ENCODE results near the gene CD7. TPM values are rescaled to one million over a fixed set of nuclear protein-coding genes. Genes with fewer than 3 reads are reported as not detected.

Gene CD7
- total RNA-seq, 2 experiments from 2014 or later: 284 to 295 TPM

DNA sequence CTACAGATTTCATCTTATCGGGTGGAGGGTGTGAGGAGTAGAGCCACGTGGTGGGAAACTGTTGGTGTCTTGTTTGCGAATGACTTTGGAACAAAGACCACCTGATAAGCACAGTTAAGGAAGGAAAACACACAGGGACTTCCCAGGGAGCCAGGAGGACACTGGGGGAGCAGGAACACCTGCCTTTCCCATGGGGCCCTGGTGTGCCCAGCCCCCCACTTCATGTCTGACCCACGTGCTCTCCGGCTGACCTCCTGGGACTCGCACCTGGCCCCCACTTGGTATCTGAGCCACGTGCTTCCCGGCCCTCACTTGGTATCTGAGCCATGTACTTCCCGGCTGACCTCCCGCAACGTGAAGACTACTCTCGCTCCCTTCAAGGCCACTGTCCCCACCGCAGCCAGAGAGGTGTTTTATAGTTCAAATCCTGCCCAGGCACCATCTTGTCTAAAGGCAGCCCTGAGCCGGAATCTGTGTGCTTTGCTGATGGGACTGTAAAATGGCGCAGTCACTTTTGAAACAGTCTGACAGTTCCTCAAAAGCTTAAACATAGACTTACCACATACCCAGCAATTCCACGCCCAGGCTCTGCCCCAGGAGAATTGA is 38.5 kb downstream of the CD7 start:
- POLR2A ChIA-PET: no interaction called here
- CTCF ChIA-PET: interaction anchor here (0.6 kb wide), 1 partner anchor 27 kb away, joined by 3 read pairs; no protein-coding TSS in a partner anchor

DNA sequence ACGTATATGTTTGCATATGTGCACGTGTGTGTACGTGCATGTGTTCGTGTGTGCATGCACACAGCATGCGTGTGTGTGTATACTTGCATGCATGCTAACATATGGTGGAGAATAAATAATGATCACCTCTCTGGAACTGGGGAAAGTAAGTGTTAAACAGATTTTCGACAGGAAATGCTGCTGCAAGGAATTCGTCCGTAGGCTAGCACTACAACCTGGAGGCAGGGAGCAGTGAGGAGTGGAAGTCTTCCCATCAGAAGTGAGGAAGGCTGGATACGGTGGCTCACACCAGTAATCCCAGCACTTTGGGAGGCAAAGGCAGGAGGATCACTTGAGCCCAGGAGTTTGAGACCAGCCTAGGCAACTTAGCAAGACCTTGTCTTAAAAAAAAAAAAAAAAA is 39.1 kb downstream of the CD7 start:
- POLR2A ChIA-PET: no interaction called here
- CTCF ChIA-PET: no interaction called here

DNA sequence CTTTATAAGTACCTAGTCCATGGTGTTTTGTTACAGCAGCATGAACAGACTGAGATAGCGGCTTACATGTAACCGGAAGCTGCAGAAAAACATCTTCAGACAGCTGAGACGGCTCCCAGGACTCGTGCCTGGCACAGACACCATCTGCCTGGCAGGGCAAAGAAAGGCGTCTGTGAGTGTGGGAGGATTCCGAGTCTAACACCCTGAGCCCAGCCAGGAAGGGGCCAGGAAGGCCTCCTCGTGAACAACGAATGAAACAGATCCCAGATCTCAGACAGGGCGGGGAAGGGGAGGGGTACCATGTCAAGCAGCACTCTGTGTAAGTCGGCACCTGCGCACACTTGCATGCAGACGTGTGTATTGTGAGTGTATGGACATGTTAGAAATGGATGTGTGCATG is 39.6 kb downstream of the CD7 start:
- POLR2A ChIA-PET: no interaction called here

DNA sequence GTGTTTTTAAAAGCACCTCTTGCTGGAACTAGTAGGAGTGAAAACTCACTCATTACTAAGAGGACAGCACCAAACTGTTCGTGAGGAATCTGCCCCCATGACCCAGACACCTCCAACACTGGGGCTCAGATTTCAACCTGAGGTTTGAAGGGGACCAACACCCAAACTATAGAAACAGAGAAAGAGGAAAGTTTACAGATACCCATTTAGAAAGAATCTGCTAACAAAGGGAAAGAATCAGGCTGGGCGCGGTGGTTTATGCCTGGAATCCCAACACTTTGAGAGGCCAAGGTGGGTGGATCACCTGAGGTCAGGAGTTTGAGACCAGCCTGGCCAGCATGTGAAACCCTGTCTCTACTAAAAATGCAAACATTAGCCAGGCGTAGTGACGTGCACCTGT is 40.5 kb downstream of the CD7 start:
- ChIA-PET CTCF (interaction anchor here (1.3 kb wide), 1 partner anchor 26 kb away, joined by 4 read pairs; no protein-coding TSS in a partner anchor), POLR2A (no interaction called here)

More for the DNA sequence above, 39.6 kb downstream of the CD7 start:
- CTCF ChIA-PET: no interaction called here

DNA sequence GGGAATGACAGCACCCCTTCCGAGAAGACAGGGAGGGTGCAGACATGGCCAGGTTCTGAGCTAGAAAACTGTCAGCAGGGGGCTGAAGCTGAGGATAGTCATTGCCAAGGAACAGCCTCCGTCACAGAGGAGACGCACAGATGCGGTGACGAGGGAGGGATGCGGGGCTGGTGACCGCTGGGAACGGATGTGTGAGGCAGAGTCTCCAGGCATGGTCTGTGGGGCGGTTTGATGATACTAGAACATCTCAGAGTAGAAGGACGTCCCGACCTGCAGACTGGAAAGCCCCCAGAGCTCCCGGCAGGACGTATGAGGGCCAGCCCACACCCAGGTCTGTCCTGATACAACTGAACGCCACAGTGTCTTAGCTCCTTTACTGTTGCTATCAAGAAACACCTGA is 42.1 kb downstream of the CD7 start:
- POLR2A ChIA-PET: interaction anchor here (1.0 kb wide), 1 partner anchor 28 kb away, joined by 3 read pairs; no protein-coding TSS in a partner anchor
- CTCF ChIA-PET: interaction anchor here (1.1 to 1.6 kb wide), 2 partner anchors 9 to 30 kb away, joined by 3 to 5 read pairs; no protein-coding TSS in a partner anchor

DNA sequence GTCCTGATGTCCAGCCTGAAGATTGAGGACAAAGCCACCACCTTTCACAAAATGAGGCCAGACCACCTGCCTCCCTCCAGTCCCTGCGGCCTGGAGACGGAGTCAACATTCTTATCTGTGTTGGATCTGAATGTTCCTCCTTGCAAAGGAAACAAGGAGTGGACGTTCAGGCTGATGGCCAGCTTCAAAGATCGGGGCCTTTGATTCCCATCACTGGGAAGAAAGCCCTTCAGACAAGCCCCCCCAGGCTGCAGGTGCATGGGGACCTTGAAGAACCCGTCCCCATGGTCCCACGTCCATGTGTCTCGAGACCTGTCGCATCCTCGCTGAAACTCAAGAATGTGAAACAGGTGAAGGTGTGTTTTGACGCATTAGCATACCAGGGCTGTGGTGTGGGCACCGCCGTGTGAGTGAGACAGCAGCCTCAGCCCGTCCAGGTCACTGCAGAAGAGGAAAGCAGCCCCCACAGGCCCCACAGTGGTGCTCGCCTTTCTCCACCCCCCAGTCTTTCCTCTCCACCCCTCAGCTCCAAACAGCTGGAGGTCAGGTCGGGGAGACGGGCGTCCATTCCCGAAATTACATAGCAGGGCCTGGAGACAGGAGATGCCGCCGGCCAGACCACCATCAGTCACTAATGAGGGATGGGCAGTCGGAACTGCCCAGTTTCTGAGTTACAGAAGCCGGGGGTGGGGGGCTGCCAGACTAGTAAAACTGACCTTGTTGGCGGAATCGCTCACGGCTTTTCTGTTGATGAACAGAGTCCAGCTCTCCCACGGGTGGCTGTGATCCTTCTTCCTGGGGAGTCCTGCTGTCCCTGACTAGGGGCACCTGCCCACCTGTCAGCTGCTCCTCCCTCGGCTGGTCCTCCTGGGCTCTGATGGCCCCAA is 43.0 kb downstream of the CD7 start:
- CTCF ChIA-PET: interaction anchor here (0.9 to 1.6 kb wide), 5 partner anchors 10 to 76 kb away, joined by 3 to 5 read pairs (median 3); no protein-coding TSS in a partner anchor
- POLR2A ChIA-PET: interaction anchor here (1.0 kb wide), 1 partner anchor 27 kb away, joined by 3 read pairs; no protein-coding TSS in a partner anchor

DNA sequence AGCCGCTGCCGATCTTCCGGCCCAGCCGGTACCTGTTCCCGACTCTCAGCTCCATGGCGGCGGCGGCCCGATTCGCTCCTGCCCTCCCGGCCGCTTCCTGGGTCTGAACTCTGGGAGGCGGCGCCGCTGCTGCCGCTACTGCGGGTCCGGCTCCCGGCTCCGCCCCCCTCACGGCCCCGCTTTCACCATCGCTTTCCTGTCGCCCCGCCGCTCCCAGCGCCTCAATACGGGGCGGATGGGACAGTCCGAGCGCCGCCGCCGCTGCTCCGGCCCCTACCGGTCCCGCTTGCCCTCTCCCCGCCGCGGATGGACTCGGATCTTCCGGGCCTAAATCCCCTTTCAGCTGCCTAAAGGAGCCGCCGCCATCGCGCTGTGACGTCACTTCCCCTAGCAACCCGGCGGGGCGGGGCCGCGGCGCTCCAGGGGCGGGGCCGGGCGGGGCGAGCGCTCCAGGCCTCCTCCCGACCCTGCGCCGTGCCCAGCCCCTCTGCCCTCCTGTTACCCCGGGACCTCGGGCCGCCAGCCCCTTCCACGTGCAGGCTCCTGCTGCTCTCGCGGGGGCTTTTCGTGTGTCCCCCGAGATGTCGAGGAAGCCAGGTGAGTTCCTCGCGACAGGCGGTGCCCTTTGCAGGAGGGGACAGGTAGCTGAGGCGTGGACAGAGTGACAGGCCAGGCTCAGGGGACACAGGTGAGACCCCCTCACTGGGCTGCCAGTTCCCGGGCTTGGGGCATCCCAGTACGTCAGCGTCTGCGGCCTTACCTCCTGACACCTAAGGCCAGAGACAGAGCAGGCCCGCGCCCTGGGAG is 43.9 kb downstream of the CD7 start, which contains the start of gene CSNK1D:
CSNK1D (minus strand) TSS at position 374 of the 807 bp plus-strand sequence; CDS start at position 55, 319 bp downstream.
- ChIA-PET CTCF (interaction anchor here (0.9 to 1.6 kb wide), 5 partner anchors 8 to 77 kb away, joined by 3 to 6 read pairs (median 3); no protein-coding TSS in a partner anchor), POLR2A (interaction anchor here (1.0 to 1.1 kb wide), 2 partner anchors 24 to 44 kb away, joined by 3 to 4 read pairs; partner anchors contain the start of gene SLC16A3)

DNA sequence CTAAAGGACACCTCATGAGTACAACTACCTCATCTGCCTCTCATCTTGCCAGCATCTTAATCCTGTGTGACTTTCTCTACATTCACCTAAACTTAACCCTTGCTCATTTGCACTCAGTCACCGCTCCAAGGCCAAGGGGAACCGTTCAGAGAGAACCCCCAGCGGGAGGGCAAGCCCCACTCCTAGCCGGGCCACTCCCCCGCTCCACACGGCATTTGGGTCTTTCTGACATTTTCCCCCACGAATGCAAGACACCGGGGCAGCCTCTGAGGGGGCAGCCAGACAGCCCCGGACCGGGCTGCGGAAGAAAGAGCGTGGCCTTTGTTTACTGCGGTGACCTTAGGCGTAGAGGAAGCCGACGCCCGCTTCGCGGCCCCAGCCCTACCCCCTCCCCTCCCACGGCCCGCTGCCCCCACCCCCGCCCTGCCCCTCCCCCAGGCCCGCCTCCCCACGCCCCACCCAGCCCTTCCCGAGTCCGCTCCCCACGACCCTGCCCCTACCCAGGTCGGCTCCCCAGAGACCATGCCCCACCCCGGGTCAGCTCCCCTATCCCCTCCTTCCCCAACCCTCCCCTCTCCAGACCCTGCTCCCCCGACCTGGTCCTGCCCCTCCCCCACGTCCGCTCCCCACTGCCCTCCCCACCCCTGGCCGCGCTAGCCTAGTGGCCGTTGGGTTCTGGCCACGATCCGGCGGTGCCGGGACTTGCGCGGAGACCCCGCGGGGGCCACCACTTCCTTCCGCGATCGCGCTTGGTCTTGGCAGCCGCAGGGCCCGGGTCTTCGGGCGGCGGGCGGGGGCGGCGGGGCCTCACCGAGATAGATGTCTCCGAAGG is 44.7 kb downstream of the CD7 start:
- POLR2A ChIA-PET: interaction anchor here (0.6 to 1.1 kb wide), 3 partner anchors 25 to 44 kb away, joined by 3 to 4 read pairs (median 3); partner anchors contain the start of gene SLC16A3
- CTCF ChIA-PET: interaction anchor here (1.2 to 1.6 kb wide), 3 partner anchors 9 to 78 kb away, joined by 3 to 6 read pairs (median 3); no protein-coding TSS in a partner anchor

DNA sequence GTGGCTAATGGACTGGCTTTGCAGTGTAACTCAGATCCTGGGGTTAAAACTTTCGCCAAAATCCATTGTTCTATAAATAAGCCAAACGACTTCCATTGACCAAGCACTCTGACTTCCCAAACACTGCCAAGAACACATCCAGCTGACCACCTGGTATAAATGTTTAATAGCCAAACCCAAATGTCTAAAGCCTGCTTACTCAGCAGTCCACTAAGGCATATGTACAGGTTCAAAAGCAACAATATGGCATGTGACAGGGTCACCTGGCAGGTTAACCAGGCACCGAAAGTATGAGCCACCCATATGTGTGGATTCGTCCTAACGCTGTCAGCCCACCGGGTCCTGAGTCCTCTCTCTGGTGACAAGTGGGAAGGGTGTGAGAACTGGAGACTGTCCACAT is 46.0 kb downstream of the CD7 start:
- ChIA-PET CTCF (no interaction called here), POLR2A (no interaction called here)

DNA sequence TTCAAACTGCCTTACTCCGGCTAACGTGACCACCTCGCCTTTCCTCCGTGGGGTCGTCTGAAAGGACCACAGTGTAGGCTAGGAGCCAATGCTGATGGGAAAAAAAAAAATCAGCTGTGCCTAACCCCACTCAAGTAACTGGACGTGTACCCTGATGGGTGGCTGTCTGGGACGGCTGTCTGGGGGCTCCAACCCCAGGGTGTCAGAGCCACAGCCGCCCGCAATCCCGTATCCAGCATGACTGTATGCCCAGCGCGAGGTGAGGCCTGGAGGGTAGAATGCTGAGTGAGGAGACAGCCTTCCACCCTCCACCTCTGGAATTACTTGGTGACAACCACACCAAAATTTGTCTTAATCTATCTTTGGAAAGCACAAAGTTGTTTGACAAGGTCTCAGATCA is 46.8 kb downstream of the CD7 start:
- ChIA-PET POLR2A (no interaction called here), CTCF (no interaction called here)

DNA sequence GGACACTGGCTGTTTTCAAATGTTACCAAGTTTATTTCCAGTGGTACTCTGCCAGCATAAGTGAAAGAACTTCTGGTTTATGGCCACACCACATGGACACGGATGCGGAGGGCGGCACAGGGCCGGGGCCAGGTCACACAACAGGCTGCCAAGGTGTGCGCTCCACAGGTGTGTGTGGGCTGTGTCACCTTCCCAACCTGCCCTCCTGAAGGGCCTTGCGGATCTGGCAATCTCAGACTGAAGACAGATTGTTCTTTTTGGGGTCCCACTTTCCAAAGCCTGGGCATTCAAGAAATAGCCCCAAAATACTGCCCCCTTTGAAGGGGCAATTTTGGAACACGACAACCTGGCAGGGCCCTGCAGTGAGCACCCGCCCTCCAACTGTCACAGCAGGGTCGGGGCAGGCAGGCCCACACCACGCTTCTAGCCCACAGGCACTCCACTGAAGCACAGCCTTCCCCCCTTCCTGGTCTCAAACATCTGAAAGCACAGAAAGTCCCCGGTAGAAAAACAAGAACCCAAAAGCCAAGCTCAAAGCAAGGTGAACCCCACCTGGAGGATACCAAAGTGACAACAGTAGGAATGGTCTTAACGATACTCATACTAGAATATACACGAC is 47.4 kb downstream of the CD7 start:
- POLR2A ChIA-PET: no interaction called here
- CTCF ChIA-PET: interaction anchor here (2.0 kb wide), 1 partner anchor 34 kb away, joined by 4 read pairs; no protein-coding TSS in a partner anchor

DNA sequence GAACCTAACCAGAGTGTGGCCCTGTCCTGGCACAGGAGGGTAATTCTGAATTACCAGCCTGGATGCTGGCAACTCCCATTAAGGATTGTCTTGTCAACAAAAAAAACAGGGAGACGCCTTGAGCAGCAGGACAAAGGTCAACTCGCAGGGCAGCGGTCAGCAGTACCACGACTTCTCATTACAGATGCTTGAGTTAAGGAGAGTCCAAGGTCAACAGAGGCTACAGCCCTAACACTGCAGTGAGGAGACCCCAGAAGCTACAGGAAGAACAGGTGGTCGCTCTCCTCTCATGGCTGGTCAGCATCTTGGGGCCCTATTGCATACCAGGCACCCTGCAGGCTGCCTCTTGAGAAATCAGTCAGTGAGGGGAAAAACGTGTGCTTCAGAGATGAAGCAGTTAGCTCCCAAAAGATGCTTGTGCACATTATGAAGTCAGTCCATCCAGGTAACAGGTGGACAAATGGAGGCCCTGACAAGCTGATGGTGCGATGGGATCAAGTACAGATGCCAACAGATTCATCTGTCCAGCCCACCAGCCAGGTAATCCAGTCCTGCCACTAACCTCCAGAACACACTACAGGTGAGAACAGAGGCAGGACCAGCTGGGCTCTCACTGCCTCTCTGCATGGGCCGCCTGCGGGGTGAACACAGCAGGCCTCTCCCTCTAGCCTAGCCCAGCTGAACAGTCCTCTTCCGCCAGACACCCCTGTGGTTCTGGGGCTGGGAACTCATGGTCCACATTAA is 48.1 kb downstream of the CD7 start:
- ChIA-PET CTCF (interaction anchor here (0.7 to 2.0 kb wide), 2 partner anchors 28 to 33 kb away, joined by 4 read pairs; no protein-coding TSS in a partner anchor), POLR2A (interaction anchor here (1.2 kb wide), 1 partner anchor 48 kb away, joined by 4 read pairs; no protein-coding TSS in a partner anchor)

DNA sequence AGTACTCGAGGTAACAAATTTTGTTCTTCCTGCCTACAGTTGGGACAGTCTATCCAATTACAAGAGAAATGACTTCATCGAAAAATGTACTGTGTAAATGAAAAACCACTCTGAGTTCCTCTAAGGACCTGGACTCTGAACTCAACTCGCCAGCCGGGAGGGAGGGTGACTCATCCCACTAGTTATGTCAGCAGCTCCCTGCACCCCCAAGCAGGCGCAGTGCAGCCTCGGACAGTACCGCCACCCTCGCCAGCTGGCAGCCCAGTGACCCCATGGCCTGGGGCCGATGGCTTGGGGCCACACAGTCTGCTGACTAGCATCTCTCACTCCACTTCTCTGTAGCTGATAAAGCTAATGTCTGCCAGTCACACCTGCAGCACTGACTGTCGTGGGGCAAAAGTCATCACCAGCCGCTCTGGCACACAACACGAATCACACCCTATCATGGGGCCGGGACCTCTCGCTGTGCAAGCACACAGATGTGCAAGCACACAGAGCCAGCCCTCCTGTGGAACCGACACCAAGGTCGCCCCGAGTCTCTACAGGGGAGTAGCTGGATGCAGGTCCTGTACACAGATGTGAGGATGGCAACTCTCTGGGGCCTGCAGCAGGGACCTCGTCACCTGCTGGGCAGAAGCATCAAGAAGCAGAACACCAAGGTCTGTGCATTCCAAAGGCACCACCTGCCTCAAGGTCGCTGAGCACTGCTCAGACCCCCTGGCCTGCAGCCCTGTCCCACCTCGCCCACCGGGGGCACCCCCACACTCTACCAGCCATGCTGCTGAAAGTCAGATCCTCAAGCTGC is 49.6 kb downstream of the CD7 start:
- CTCF ChIA-PET: interaction anchor here (0.9 to 2.0 kb wide), 4 partner anchors 31 to 67 kb away, joined by 3 to 4 read pairs (median 4); no protein-coding TSS in a partner anchor

DNA sequence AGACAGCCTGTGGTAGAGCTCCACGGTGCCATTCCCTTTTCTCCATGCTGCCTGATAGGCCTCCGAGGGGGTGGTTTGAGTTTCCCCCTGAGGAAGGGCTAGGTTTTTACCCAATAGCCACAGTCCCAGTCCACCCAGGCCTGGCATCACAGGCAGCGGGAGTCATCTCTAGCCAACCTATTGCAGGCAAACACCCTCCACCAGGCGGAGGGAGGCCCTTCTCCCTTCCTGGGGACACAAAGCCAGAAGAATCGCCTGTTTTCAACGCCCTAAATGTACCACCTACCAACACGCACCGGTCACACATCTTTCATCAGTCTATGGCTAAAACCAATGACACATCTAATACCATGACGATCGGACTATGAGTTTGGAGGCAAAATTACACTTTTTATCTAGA is 51.3 kb downstream of the CD7 start:
- CTCF ChIA-PET: interaction anchor here (1.1 kb wide), 1 partner anchor 65 kb away, joined by 4 read pairs; no protein-coding TSS in a partner anchor
- POLR2A ChIA-PET: no interaction called here

More for the DNA sequence above, 49.6 kb downstream of the CD7 start:
- POLR2A ChIA-PET: interaction anchor here (1.1 to 1.2 kb wide), 2 partner anchors 49 to 50 kb away, joined by 3 to 4 read pairs; no protein-coding TSS in a partner anchor

Data from activated CD8-positive, alpha-beta memory T cell treated with anti-CD3 and anti-CD28 coated beads for 36 hours (primary cell).